ENCODE measurements around the gene GALNTL6.

The GALNTL6 gene

DNA sequence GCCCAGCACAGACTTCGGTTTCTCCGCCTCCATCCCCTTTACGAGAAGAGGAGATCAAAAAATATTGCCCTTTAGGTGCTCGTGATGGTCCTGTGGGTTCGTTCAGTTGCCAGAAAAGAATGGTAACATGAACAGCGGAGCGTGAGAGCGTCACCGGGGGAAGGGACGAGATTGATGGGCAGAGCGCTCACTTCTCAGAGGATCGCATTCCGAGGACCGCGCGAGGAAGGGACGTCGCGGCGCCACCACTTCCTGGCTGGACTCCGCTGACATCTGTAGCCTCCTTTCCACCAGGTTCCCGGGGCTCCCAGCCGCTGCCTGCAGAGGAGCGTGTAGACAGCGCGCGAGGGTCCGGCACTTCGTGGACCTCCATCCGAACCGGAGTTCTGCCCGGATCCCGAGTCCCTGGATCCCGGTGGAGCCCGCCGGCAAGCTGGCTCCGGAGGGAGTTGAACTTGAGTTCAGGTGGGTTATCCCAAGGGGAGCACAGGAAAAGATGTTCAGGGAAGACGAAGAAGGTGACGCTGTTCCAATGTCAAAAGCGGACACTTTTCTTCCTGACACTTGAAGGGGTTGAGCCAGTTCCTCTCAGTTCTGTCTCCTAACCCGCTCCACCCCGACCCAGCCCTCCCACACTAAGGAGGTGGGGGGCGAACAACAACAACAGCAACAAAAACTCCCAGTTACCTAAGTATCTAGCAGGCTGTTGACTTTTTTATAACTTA is 484 bp downstream of the GALNTL6 start:
- peak; percentile 71 for FAIRE-seq

DNA sequence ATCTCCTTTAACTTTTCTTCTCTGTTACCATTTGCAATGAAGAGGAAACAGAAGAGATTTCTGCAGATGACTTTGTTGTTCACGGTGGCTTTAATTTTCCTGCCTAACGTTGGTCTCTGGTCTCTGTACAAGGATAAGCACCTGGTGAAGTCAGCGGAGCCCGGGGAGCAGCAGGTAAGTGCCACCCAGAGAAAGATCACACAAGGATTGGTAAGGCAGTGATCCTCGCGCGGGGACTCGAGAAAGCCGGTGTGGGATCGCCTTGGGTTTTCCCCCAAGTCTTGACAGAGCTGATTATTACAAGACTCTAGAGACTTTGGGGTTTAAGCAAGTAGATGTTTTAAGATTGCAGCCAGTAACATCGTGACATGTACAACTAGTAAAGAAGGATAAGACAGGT is 1.3 kb downstream of the GALNTL6 start:
- DNase-seq (ENCODE audit: insufficient read length, low spot score) (no peak), FAIRE-seq (no peak)
- TF ChIP-seq POLR2AphosphoS5 (IDR thresholded peaks at IDR 0.05; ENCODE audit: low read depth, low read length) (no peak), POLR2A (IDR thresholded peaks at IDR 0.05; ENCODE audit: low read depth, low read length) (no peak), SPI1 (IDR thresholded peaks at IDR 0.05; ENCODE audit: low read depth, low read length) (no peak), PAX5 (IDR thresholded peaks at IDR 0.05; ENCODE audit: insufficient read depth, low read length, severe bottlenecking) (no peak), TAF1 (IDR thresholded peaks at IDR 0.05; ENCODE audit: low read depth, low read length) (no peak), POU2F2 (IDR thresholded peaks at IDR 0.05; ENCODE audit: low read depth, low read length) (no peak)

More for the DNA sequence above, 484 bp downstream of the GALNTL6 start:
- peak; percentile 1 for DNase-seq (ENCODE audit: insufficient read length, low spot score)
- no peak for TF ChIP-seq TAF1 (IDR thresholded peaks at IDR 0.05; ENCODE audit: low read depth, low read length)
- no peak for TF ChIP-seq PAX5 (IDR thresholded peaks at IDR 0.05; ENCODE audit: insufficient read depth, low read length, severe bottlenecking)
- no peak for TF ChIP-seq POLR2A (IDR thresholded peaks at IDR 0.05; ENCODE audit: low read depth, low read length)
- no peak for TF ChIP-seq POU2F2 (IDR thresholded peaks at IDR 0.05; ENCODE audit: low read depth, low read length)
- no peak for TF ChIP-seq SPI1 (IDR thresholded peaks at IDR 0.05; ENCODE audit: low read depth, low read length)
- TF ChIP-seq POLR2AphosphoS5 (IDR thresholded peaks at IDR 0.05; ENCODE audit: low read depth, low read length): no peak

DNA sequence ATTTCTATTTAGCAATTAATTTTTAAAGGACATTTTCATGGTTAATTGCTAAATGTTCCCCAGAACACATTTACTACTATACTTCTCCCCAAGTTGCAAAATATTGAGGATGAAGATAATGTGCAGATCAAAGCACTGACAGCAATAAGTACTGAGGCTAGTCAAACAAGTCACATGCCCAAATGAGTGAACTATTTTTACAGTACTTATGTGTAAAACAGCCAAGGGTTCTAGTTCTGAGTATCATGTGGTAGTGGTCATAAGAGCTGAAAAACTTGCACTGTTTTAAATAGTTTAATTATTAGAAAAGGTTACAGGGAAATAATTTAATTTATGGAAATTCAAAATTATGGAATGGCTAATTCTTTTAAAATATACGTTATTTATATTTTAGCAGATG is 3.8 kb downstream of the GALNTL6 start:
- DNase-seq (ENCODE audit: insufficient read length, low spot score) (no peak), FAIRE-seq (no peak)
- TF ChIP-seq POLR2AphosphoS5 (IDR thresholded peaks at IDR 0.05; ENCODE audit: low read depth, low read length) (no peak), PAX5 (IDR thresholded peaks at IDR 0.05; ENCODE audit: insufficient read depth, low read length, severe bottlenecking) (no peak), POLR2A (IDR thresholded peaks at IDR 0.05; ENCODE audit: low read depth, low read length) (no peak), TAF1 (IDR thresholded peaks at IDR 0.05; ENCODE audit: low read depth, low read length) (no peak), POU2F2 (IDR thresholded peaks at IDR 0.05; ENCODE audit: low read depth, low read length) (no peak), SPI1 (IDR thresholded peaks at IDR 0.05; ENCODE audit: low read depth, low read length) (no peak)

DNA sequence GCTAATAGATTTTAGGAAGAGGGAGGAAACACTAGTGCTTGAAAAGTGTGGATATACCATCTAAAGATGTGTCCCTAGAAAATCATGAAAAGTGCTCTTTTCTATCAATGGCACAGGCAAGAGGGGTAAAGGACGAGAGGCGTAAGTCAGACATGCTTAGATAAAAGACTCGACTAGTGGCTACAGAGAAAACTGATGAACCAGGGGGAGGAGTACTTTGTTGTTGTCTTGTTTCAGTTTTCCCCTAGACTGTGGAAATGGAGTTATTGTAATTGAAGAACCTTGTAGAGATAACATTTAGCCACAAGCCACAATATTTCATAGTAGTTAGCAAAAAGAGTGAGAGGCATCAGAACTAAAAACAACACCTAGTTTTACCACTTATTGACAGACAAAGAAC is 21.4 kb downstream of the GALNTL6 start:
- DNase-seq (ENCODE audit: insufficient read length, low spot score) (no peak), FAIRE-seq (no peak)
- TF ChIP-seq POLR2AphosphoS5 (IDR thresholded peaks at IDR 0.05; ENCODE audit: low read depth, low read length) (no peak), POLR2A (IDR thresholded peaks at IDR 0.05; ENCODE audit: low read depth, low read length) (no peak)

DNA sequence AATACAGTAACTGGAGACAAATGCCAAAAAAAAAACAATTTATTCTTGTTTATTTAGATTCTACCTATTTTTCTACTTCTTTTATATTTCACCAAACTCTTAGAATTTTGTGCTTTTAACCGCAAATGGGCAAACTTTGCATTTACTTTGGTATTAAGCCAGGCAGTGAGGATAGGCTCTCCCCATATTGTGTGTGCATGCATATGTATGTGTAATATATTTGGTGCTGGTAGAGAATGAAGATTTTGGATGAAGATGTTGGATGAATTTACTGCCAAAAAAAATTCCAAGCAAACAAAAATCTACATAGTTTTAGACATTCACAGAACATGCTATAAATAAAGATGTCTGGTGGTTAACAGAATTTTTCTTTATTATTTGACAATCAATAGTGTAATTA is 30.3 kb downstream of the GALNTL6 start:
- TF ChIP-seq POU2F2 (IDR thresholded peaks at IDR 0.05; ENCODE audit: low read depth, low read length): no peak
- TF ChIP-seq TAF1 (IDR thresholded peaks at IDR 0.05; ENCODE audit: low read depth, low read length): no peak
- TF ChIP-seq SPI1 (IDR thresholded peaks at IDR 0.05; ENCODE audit: low read depth, low read length): no peak
- no peak for TF ChIP-seq POLR2AphosphoS5 (IDR thresholded peaks at IDR 0.05; ENCODE audit: low read depth, low read length)
- TF ChIP-seq PAX5 (IDR thresholded peaks at IDR 0.05; ENCODE audit: insufficient read depth, low read length, severe bottlenecking): no peak
- no peak for TF ChIP-seq POLR2A (IDR thresholded peaks at IDR 0.05; ENCODE audit: low read depth, low read length)
- FAIRE-seq (no peak), DNase-seq (ENCODE audit: insufficient read length, low spot score) (no peak)

- no peak for TF ChIP-seq TAF1 (IDR thresholded peaks at IDR 0.05; ENCODE audit: low read depth, low read length)
- FAIRE-seq (peak; percentile 82), DNase-seq (ENCODE audit: insufficient read length, low spot score) (peak; percentile 8)
Observed at GRCh38 chr4:171846232-171846631, 33.0 kb downstream of the GALNTL6 start.

- TF ChIP-seq PAX5 (IDR thresholded peaks at IDR 0.05; ENCODE audit: insufficient read depth, low read length, severe bottlenecking) (no peak), POU2F2 (IDR thresholded peaks at IDR 0.05; ENCODE audit: low read depth, low read length) (no peak), POLR2AphosphoS5 (IDR thresholded peaks at IDR 0.05; ENCODE audit: low read depth, low read length) (no peak), TAF1 (IDR thresholded peaks at IDR 0.05; ENCODE audit: low read depth, low read length) (no peak), POLR2A (IDR thresholded peaks at IDR 0.05; ENCODE audit: low read depth, low read length) (no peak), SPI1 (IDR thresholded peaks at IDR 0.05; ENCODE audit: low read depth, low read length) (no peak)
- no peak for FAIRE-seq
- DNase-seq (ENCODE audit: insufficient read length, low spot score): no peak
Observed at GRCh38 chr4:171846893-171847292, 33.7 kb downstream of the GALNTL6 start.

GRCh38 chr4:171847751-171848150 is 34.5 kb downstream of the GALNTL6 start:
- TF ChIP-seq PAX5 (IDR thresholded peaks at IDR 0.05; ENCODE audit: insufficient read depth, low read length, severe bottlenecking) (no peak), POLR2A (IDR thresholded peaks at IDR 0.05; ENCODE audit: low read depth, low read length) (no peak), SPI1 (IDR thresholded peaks at IDR 0.05; ENCODE audit: low read depth, low read length) (no peak), POU2F2 (IDR thresholded peaks at IDR 0.05; ENCODE audit: low read depth, low read length) (no peak), TAF1 (IDR thresholded peaks at IDR 0.05; ENCODE audit: low read depth, low read length) (no peak), POLR2AphosphoS5 (IDR thresholded peaks at IDR 0.05; ENCODE audit: low read depth, low read length) (no peak)
- FAIRE-seq: no peak

DNA sequence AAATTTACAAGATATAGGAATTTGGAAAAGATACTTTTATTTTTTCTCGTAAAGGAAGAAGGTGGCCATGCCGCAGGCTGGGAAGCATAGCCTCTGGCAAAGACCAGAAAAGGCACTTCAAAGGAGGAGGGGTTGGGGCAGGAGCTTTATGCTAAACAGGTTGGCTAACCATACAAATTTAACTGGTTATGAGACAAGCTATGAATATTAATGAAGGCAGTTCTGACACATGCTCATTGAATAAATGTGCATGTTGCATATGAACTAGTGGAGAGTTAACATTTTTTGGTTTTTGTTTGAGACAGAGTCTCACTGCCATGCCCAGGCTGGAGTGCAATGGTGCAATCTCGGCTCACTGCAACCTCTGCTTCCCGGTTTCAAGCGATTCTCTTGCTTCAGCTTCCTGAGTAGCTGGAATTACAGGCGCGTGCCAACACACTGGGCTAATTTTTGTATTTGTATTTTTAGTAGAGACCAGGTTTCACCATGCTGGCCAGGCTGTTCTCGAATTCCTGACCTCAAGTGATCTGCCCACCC is 36.5 kb downstream of the GALNTL6 start:
- TF ChIP-seq TAF1 (IDR thresholded peaks at IDR 0.05; ENCODE audit: low read depth, low read length): no peak
- no peak for TF ChIP-seq SPI1 (IDR thresholded peaks at IDR 0.05; ENCODE audit: low read depth, low read length)
- TF ChIP-seq POU2F2 (IDR thresholded peaks at IDR 0.05; ENCODE audit: low read depth, low read length): no peak
- no peak for TF ChIP-seq PAX5 (IDR thresholded peaks at IDR 0.05; ENCODE audit: insufficient read depth, low read length, severe bottlenecking)
- no peak for TF ChIP-seq POLR2A (IDR thresholded peaks at IDR 0.05; ENCODE audit: low read depth, low read length)
- TF ChIP-seq POLR2AphosphoS5 (IDR thresholded peaks at IDR 0.05; ENCODE audit: low read depth, low read length): no peak

More at GRCh38 chr4:171847751-171848150, 34.5 kb downstream of the GALNTL6 start:
- no peak for DNase-seq (ENCODE audit: insufficient read length, low spot score)

GRCh38 chr4:171851295-171851694 is 38.1 kb downstream of the GALNTL6 start:
- FAIRE-seq (no peak), DNase-seq (ENCODE audit: insufficient read length, low spot score) (no peak)
- TF ChIP-seq POU2F2 (IDR thresholded peaks at IDR 0.05; ENCODE audit: low read depth, low read length) (no peak), PAX5 (IDR thresholded peaks at IDR 0.05; ENCODE audit: insufficient read depth, low read length, severe bottlenecking) (no peak), POLR2A (IDR thresholded peaks at IDR 0.05; ENCODE audit: low read depth, low read length) (no peak), TAF1 (IDR thresholded peaks at IDR 0.05; ENCODE audit: low read depth, low read length) (no peak), POLR2AphosphoS5 (IDR thresholded peaks at IDR 0.05; ENCODE audit: low read depth, low read length) (no peak), SPI1 (IDR thresholded peaks at IDR 0.05; ENCODE audit: low read depth, low read length) (no peak)

More for the DNA sequence above, 36.5 kb downstream of the GALNTL6 start:
- DNase-seq (ENCODE audit: insufficient read length, low spot score) (no peak), FAIRE-seq (no peak)
